GM23338 (cell line): ENCODE measurements around the gene SH3TC1. TPM values are rescaled to one million over a fixed set of nuclear protein-coding genes. Genes with fewer than 3 reads are reported as not detected.

Source experiments
- ATAC-seq: fragments of 200-7000 bp; cut with Tn5 transposase; 3 replicates; pipeline ENCODE4 v1.9.1; 2020
- DNase-seq: peaks from one replicate; pipeline ENCODE4 v3.0.0-alpha.2; 2015; ENCODE audit warnings: low spot score
- H2AFZ ChIP-seq: fragments of 200-600 bp; sonication (generic); 2 replicates; pipeline ENCODE4 v1.8.0; 2016; ENCODE audit warnings: antibody characterized with exemption, mild to moderate bottlenecking, moderate library complexity
- H3F3A ChIP-seq: fragments of 200-600 bp; sonication (generic); replicated peaks from 2 replicates; pipeline ENCODE4 v1.8.0; 2017; ENCODE audit warnings: antibody characterized with exemption, mixed run types, low read depth
- H3K27ac ChIP-seq: fragments of 200-600 bp; sonication (generic); 2 replicates; pipeline ENCODE4 v1.6.1; 2016; ENCODE audit warnings: low read depth
- H3K27me3 ChIP-seq: fragments of 200-600 bp; sonication (generic); 2 replicates; pipeline ENCODE4 v1.8.0; 2016; ENCODE audit warnings: mild to moderate bottlenecking, mixed run types, moderate library complexity; ENCODE audit not compliant: insufficient read depth
- H3K36me3 ChIP-seq: fragments of 200-600 bp; sonication (generic); 2 replicates; pipeline ENCODE4 v1.8.0; 2016; ENCODE audit warnings: mild to moderate bottlenecking; ENCODE audit not compliant: insufficient read depth
- H3K4me1 ChIP-seq: fragments of 200-600 bp; sonication (generic); 2 replicates; pipeline ENCODE4 v1.8.0; 2016; ENCODE audit warnings: mild to moderate bottlenecking, moderate library complexity; ENCODE audit not compliant: insufficient read depth
- H3K4me2 ChIP-seq: fragments of 200-600 bp; sonication (generic); 2 replicates; pipeline ENCODE4 v1.7.1; 2017; ENCODE audit warnings: mixed run types
- H3K4me3 ChIP-seq: fragments of 200-600 bp; sonication (generic); 2 replicates; pipeline ENCODE4 v1.6.1; 2016; ENCODE audit warnings: mixed run types
- H3K79me2 ChIP-seq: fragments of 200-600 bp; sonication (generic); replicated peaks from 2 replicates; pipeline ENCODE4 v1.8.0; 2017; ENCODE audit warnings: mild to moderate bottlenecking; ENCODE audit not compliant: insufficient read depth
- H3K9me2 ChIP-seq: fragments of 200-600 bp; sonication (generic); 2 replicates; pipeline ENCODE4 v1.8.0; 2017; ENCODE audit not compliant: insufficient read depth
- H4K20me1 ChIP-seq: fragments of 200-600 bp; sonication (generic); replicated peaks from 2 replicates; pipeline ENCODE4 v1.8.0; 2017; ENCODE audit warnings: mild to moderate bottlenecking; ENCODE audit not compliant: insufficient read depth
- H3K27ac Mint-ChIP-seq: 2 replicates; pipeline ENCODE4 v1.8.0; 2020; ENCODE audit warnings: inconsistent platforms, mild to moderate bottlenecking, moderate library complexity, mixed read lengths
- H3K27me3 Mint-ChIP-seq: 3 replicates; pipeline ENCODE4 v1.8.0; 2022; ENCODE audit warnings: low read depth, mild to moderate bottlenecking, moderate library complexity, mixed read lengths, inconsistent platforms; ENCODE audit not compliant: insufficient read depth, poor library complexity
- H3K36me3 Mint-ChIP-seq: 3 replicates; pipeline ENCODE4 v1.8.0; 2021; ENCODE audit warnings: low read depth, mild to moderate bottlenecking, inconsistent platforms, moderate library complexity, mixed read lengths
- H3K4me1 Mint-ChIP-seq: 3 replicates; pipeline ENCODE4 v1.8.0; 2020; ENCODE audit warnings: mild to moderate bottlenecking, inconsistent platforms, mixed read lengths
- H3K4me3 Mint-ChIP-seq: 3 replicates; pipeline ENCODE4 v1.8.0; 2021; ENCODE audit warnings: moderate library complexity, mild to moderate bottlenecking, inconsistent platforms, mixed read lengths
- H3K9me3 Mint-ChIP-seq: 3 replicates; pipeline ENCODE4 v1.8.0; 2020; ENCODE audit warnings: moderate library complexity, mild to moderate bottlenecking, inconsistent platforms, mixed read lengths
- CREB1 ChIP-seq: fragments of 250-450 bp; sonication (Bioruptor Pico); IDR thresholded peaks from 2 replicates; pipeline ENCODE4 v1.5.0; 2020; ENCODE audit warnings: low read depth, mild to moderate bottlenecking, moderate library complexity
- EZH2 ChIP-seq: fragments of 200-600 bp; sonication (generic); IDR thresholded peaks from one replicate; pipeline ENCODE4 v1.8.0; 2017; ENCODE audit warnings: antibody characterized with exemption, mild to moderate bottlenecking, low read depth; ENCODE audit not compliant: unreplicated experiment
- JUNB ChIP-seq: IDR thresholded peaks from one replicate; pipeline ENCODE4 v1.6.1; 2016; ENCODE audit warnings: antibody characterized with exemption; ENCODE audit not compliant: unreplicated experiment
- NANOG ChIP-seq: IDR thresholded peaks from 2 replicates; pipeline ENCODE4 v1.6.1; 2016; ENCODE audit warnings: antibody characterized with exemption, borderline replicate concordance
- POLR2AphosphoS5 ChIP-seq: IDR thresholded peaks from 2 replicates; pipeline ENCODE4 v1.6.1; 2016; ENCODE audit warnings: antibody characterized with exemption, low read depth
- STAT1 ChIP-seq: IDR thresholded peaks from one replicate; pipeline ENCODE4 v1.6.1; 2016; ENCODE audit warnings: antibody characterized with exemption; ENCODE audit not compliant: unreplicated experiment
- ZNF114 ChIP-seq: fragments of 250-450 bp; sonication (Bioruptor Pico); IDR thresholded peaks from 2 replicates; pipeline ENCODE4 v1.5.0; 2020; ENCODE audit warnings: mild to moderate bottlenecking, moderate library complexity
- ZNF331 ChIP-seq: fragments of 250-450 bp; sonication (Bioruptor Pico); IDR thresholded peaks from 2 replicates; pipeline ENCODE4 v1.5.0; 2020; ENCODE audit warnings: low read depth, mild to moderate bottlenecking, moderate library complexity
- polyA plus RNA-seq: library from polyadenylated mRNA; unstranded; fragments of >200 nt; fragmentation: Nextera tagmentation; extraction: Ambion mirVana; gene quantifications from 2 replicates; pipeline ENCODE4 v1.2.1, GENCODE V29; 2016
- total RNA-seq: library from RNA; depleted of rRNA; stranded (reverse); fragments of >200 nt; shearing (Covaris generic); gene quantifications from 2 replicates; pipeline ENCODE4 v1.2.3, GENCODE V29; 2014
- TF ChIP-seq, protein P1 (sequence below), 2 experiments: fragments of 200-600 bp in 1 of 2; sonication (generic) in 1 of 2; conservative IDR thresholded peaks; 2 replicates each; pipeline versions ENCODE4 v1.5.1 to v1.6.1; 2016 to 2017; ENCODE audit warnings: antibody characterized with exemption in 2 of 2, low read depth in 2 of 2, mild to moderate bottlenecking in 2 of 2, moderate library complexity in 1 of 2
- TF ChIP-seq, protein P2 (sequence below): IDR thresholded peaks from 2 replicates; pipeline ENCODE4 v1.6.1; 2016; ENCODE audit warnings: antibody characterized with exemption
- TF ChIP-seq, protein P3 (sequence below): fragments of 250-450 bp; sonication (Bioruptor Pico); IDR thresholded peaks from 2 replicates; pipeline ENCODE4 v1.5.0; 2020; ENCODE audit warnings: mild to moderate bottlenecking, moderate library complexity
- TF ChIP-seq, protein P4 (sequence below): IDR thresholded peaks from one replicate; pipeline ENCODE4 v1.6.1; 2018; ENCODE audit warnings: antibody characterized with exemption; ENCODE audit not compliant: unreplicated experiment

SH3TC1 gene
- total and polyA plus RNA-seq, 2 experiments from 2014 or later = 0.07 TPM; not detected in 1

DNA sequence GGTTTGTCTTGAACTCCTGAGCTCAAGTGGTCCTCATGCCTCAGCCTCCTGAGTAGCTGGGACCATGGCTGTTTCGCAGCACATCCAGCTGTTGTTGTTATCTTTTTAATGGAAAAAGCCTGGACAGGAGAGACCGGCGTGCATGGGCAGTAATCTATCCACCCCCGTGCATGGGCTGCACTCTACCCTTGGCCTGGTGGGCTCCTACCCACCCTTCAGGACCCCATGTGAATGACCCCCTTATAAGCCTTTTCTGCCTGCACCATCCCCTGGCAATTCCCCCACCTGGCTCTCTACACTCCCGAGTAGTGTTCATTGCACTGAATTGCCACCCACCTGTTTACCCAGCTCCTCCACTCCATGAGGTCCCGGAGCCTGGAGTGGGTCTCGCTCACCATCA lies 51.5 kb downstream of the SH3TC1 start (continued):
- TF ChIP-seq CREB1 (CRISPR knock-in tag) (no peak), JUNB (no peak), ZNF114 (CRISPR knock-in tag) (no peak), EZH2 (no peak), NANOG (no peak), ZNF331 (CRISPR knock-in tag) (no peak), STAT1 (no peak), POLR2AphosphoS5 (no peak)
- TF ChIP-seq, protein P1, sequence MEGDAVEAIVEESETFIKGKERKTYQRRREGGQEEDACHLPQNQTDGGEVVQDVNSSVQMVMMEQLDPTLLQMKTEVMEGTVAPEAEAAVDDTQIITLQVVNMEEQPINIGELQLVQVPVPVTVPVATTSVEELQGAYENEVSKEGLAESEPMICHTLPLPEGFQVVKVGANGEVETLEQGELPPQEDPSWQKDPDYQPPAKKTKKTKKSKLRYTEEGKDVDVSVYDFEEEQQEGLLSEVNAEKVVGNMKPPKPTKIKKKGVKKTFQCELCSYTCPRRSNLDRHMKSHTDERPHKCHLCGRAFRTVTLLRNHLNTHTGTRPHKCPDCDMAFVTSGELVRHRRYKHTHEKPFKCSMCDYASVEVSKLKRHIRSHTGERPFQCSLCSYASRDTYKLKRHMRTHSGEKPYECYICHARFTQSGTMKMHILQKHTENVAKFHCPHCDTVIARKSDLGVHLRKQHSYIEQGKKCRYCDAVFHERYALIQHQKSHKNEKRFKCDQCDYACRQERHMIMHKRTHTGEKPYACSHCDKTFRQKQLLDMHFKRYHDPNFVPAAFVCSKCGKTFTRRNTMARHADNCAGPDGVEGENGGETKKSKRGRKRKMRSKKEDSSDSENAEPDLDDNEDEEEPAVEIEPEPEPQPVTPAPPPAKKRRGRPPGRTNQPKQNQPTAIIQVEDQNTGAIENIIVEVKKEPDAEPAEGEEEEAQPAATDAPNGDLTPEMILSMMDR (conservative IDR thresholded peaks at IDR 0.05; ENCODE audit: low read depth in 2 of 2) = no peak

- Histone ChIP-seq H3K27me3 (no peaks in the 10 kb centered on the region), H2AFZ (no peak overlapping the region), H3K27ac (no peak overlapping the region), H3K36me3 (no peaks in the 10 kb centered on the region), H3F3A (no peaks in the 10 kb centered on the region), H4K20me1 (no peaks in the 10 kb centered on the region), H3K4me1 (no peaks in the 10 kb centered on the region), H3K4me2 (no peak overlapping the region), H3K79me2 (no peaks in the 10 kb centered on the region), H3K9me2 (no peaks in the 10 kb centered on the region), H3K4me3 (no peak overlapping the region)
- DNase-seq (no peak), ATAC-seq (no peak)
- Mint-ChIP-seq H3K4me3 (no peak overlapping the region), H3K36me3 (no peaks in the 10 kb centered on the region), H3K4me1 (no peaks in the 10 kb centered on the region), H3K27me3 (peaks cover 10% of the 10 kb centered on the region), H3K27ac (no peak overlapping the region), H3K9me3 (no peaks in the 10 kb centered on the region; the same call in 2 of the 3 replicates)
- TF ChIP-seq JUNB (no peak), STAT1 (no peak), CREB1 (CRISPR knock-in tag) (no peak)
- TF ChIP-seq, protein P2, sequence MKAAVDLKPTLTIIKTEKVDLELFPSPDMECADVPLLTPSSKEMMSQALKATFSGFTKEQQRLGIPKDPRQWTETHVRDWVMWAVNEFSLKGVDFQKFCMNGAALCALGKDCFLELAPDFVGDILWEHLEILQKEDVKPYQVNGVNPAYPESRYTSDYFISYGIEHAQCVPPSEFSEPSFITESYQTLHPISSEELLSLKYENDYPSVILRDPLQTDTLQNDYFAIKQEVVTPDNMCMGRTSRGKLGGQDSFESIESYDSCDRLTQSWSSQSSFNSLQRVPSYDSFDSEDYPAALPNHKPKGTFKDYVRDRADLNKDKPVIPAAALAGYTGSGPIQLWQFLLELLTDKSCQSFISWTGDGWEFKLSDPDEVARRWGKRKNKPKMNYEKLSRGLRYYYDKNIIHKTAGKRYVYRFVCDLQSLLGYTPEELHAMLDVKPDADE = no peak
- TF ChIP-seq, protein P3, sequence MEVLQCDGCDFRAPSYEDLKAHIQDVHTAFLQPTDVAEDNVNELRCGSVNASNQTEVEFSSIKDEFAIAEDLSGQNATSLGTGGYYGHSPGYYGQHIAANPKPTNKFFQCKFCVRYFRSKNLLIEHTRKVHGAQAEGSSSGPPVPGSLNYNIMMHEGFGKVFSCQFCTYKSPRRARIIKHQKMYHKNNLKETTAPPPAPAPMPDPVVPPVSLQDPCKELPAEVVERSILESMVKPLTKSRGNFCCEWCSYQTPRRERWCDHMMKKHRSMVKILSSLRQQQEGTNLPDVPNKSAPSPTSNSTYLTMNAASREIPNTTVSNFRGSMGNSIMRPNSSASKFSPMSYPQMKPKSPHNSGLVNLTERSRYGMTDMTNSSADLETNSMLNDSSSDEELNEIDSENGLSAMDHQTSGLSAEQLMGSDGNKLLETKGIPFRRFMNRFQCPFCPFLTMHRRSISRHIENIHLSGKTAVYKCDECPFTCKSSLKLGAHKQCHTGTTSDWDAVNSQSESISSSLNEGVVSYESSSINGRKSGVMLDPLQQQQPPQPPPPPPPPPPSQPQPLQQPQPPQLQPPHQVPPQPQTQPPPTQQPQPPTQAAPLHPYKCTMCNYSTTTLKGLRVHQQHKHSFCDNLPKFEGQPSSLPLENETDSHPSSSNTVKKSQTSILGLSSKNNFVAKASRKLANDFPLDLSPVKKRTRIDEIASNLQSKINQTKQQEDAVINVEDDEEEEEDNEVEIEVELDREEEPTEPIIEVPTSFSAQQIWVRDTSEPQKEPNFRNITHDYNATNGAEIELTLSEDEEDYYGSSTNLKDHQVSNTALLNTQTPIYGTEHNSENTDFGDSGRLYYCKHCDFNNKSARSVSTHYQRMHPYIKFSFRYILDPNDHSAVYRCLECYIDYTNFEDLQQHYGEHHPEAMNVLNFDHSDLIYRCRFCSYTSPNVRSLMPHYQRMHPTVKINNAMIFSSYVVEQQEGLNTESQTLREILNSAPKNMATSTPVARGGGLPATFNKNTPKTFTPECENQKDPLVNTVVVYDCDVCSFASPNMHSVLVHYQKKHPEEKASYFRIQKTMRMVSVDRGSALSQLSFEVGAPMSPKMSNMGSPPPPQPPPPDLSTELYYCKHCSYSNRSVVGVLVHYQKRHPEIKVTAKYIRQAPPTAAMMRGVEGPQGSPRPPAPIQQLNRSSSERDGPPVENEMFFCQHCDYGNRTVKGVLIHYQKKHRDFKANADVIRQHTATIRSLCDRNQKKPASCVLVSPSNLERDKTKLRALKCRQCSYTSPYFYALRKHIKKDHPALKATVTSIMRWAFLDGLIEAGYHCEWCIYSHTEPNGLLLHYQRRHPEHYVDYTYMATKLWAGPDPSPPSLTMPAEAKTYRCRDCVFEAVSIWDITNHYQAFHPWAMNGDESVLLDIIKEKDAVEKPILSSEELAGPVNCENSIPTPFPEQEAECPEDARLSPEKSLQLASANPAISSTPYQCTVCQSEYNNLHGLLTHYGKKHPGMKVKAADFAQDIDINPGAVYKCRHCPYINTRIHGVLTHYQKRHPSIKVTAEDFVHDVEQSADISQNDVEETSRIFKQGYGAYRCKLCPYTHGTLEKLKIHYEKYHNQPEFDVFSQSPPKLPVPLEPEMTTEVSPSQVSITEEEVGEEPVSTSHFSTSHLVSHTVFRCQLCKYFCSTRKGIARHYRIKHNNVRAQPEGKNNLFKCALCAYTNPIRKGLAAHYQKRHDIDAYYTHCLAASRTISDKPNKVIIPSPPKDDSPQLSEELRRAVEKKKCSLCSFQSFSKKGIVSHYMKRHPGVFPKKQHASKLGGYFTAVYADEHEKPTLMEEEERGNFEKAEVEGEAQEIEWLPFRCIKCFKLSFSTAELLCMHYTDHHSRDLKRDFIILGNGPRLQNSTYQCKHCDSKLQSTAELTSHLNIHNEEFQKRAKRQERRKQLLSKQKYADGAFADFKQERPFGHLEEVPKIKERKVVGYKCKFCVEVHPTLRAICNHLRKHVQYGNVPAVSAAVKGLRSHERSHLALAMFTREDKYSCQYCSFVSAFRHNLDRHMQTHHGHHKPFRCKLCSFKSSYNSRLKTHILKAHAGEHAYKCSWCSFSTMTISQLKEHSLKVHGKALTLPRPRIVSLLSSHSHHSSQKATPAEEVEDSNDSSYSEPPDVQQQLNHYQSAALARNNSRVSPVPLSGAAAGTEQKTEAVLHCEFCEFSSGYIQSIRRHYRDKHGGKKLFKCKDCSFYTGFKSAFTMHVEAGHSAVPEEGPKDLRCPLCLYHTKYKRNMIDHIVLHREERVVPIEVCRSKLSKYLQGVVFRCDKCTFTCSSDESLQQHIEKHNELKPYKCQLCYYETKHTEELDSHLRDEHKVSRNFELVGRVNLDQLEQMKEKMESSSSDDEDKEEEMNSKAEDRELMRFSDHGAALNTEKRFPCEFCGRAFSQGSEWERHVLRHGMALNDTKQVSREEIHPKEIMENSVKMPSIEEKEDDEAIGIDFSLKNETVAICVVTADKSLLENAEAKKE (CRISPR knock-in tag) = no peak
- TF ChIP-seq, protein P4, sequence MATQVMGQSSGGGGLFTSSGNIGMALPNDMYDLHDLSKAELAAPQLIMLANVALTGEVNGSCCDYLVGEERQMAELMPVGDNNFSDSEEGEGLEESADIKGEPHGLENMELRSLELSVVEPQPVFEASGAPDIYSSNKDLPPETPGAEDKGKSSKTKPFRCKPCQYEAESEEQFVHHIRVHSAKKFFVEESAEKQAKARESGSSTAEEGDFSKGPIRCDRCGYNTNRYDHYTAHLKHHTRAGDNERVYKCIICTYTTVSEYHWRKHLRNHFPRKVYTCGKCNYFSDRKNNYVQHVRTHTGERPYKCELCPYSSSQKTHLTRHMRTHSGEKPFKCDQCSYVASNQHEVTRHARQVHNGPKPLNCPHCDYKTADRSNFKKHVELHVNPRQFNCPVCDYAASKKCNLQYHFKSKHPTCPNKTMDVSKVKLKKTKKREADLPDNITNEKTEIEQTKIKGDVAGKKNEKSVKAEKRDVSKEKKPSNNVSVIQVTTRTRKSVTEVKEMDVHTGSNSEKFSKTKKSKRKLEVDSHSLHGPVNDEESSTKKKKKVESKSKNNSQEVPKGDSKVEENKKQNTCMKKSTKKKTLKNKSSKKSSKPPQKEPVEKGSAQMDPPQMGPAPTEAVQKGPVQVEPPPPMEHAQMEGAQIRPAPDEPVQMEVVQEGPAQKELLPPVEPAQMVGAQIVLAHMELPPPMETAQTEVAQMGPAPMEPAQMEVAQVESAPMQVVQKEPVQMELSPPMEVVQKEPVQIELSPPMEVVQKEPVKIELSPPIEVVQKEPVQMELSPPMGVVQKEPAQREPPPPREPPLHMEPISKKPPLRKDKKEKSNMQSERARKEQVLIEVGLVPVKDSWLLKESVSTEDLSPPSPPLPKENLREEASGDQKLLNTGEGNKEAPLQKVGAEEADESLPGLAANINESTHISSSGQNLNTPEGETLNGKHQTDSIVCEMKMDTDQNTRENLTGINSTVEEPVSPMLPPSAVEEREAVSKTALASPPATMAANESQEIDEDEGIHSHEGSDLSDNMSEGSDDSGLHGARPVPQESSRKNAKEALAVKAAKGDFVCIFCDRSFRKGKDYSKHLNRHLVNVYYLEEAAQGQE = no peak
Observed at GRCh38 chr4:8251110-8251883, 52.2 kb downstream of the SH3TC1 start.
